PC-9 (cell line): ENCODE results near the gene DOCK9. TPM values are rescaled to one million over a fixed set of nuclear protein-coding genes. Genes with fewer than 3 reads are reported as not detected.

Experiments used
- BruUV-seq: library from RNA; stranded (reverse); fragments of 400-500 nt; replicated peaks from 2 replicates; lab custom pipeline; 2021; lab: Mats Ljungman, UMichigan
- CTCF ChIA-PET: fragments of 300-600 bp; sonication (Branson Sonifier 250); formaldehyde crosslinking; loops from one replicate; lab custom pipeline; 2022; ENCODE audit warnings: antibody characterized with exemption; lab: Charles Lee
- POLR2A ChIA-PET: fragments of 300-600 bp; sonication (Branson Sonifier 250); formaldehyde crosslinking; loops from one replicate; lab custom pipeline; 2022; ENCODE audit warnings: antibody characterized with exemption; ENCODE audit not compliant: unreplicated experiment; lab: Charles Lee
- DNase-seq, 2 experiments: peaks; one replicate each; pipeline versions ENCODE4 v3.0.0 to v3.0.0-alpha.2; 2015 to 2022; ENCODE audit warnings: mixed read lengths in 1 of 2
- H2AFZ ChIP-seq: fragments of 200-600 bp; sonication (generic); 2 replicates; pipeline ENCODE4 v1.8.1; 2017; ENCODE audit warnings: antibody characterized with exemption
- H3F3A ChIP-seq: fragments of 200-600 bp; sonication (generic); 2 replicates; pipeline ENCODE4 v1.8.1; 2017; ENCODE audit warnings: antibody characterized with exemption, mild to moderate bottlenecking, low read depth; ENCODE audit not compliant: insufficient read depth
- H3K27ac ChIP-seq: fragments of 200-600 bp; sonication (generic); 2 replicates; pipeline ENCODE4 v1.6.1; 2016; ENCODE audit warnings: mixed run types
- H3K27me3 ChIP-seq: fragments of 200-600 bp; sonication (generic); 2 replicates; pipeline ENCODE4 v1.6.1; 2016; ENCODE audit warnings: low read depth, mixed run types; ENCODE audit not compliant: insufficient read depth
- H3K36me3 ChIP-seq: fragments of 200-600 bp; sonication (generic); 2 replicates; pipeline ENCODE4 v1.6.1; 2016; ENCODE audit warnings: low read depth, mixed run types
- H3K4me1 ChIP-seq: fragments of 200-600 bp; sonication (generic); replicated peaks from 2 replicates; pipeline ENCODE4 v1.6.1; 2016; ENCODE audit warnings: mixed run types; ENCODE audit not compliant: insufficient read depth
- H3K4me2 ChIP-seq: fragments of 200-600 bp; sonication (generic); 2 replicates; pipeline ENCODE4 v1.6.1; 2017; ENCODE audit warnings: mixed run types
- H3K4me3 ChIP-seq: fragments of 200-600 bp; sonication (generic); 2 replicates; pipeline ENCODE4 v1.6.1; 2016; ENCODE audit warnings: mixed run types
- H3K79me2 ChIP-seq: fragments of 200-600 bp; sonication (generic); 2 replicates; pipeline ENCODE4 v1.6.1; 2017; ENCODE audit warnings: low read depth, mixed run types
- H3K9me2 ChIP-seq: fragments of 200-600 bp; sonication (generic); 2 replicates; pipeline ENCODE4 v1.8.1; 2017; ENCODE audit warnings: mild to moderate bottlenecking; ENCODE audit not compliant: insufficient read depth
- H3K9me3 ChIP-seq: fragments of 200-600 bp; sonication (generic); 2 replicates; pipeline ENCODE4 v1.8.1; 2016; ENCODE audit warnings: low read depth; ENCODE audit not compliant: insufficient read depth
- H4K20me1 ChIP-seq: fragments of 200-600 bp; sonication (generic); 2 replicates; pipeline ENCODE4 v1.8.1; 2017; ENCODE audit not compliant: insufficient read depth
- EZH2 ChIP-seq: fragments of 200-600 bp; sonication (generic); IDR thresholded peaks from 2 replicates; pipeline ENCODE4 v1.8.0; 2017; ENCODE audit warnings: antibody characterized with exemption, low read depth
- intact Hi-C: fragments of 100-400 bp; cut with micrococcal nuclease; formaldehyde crosslinking; loops from one replicate; pipeline ENCODE4 v1.10.0; 2022; ENCODE audit not compliant: unreplicated experiment
- total RNA-seq: library from RNA; stranded (reverse); gene quantifications from 2 replicates; pipeline ENCODE4 v1.2.3, GENCODE V29; 2021
- TF ChIP-seq, protein P1 (sequence below): fragments of 200-600 bp; sonication (generic); conservative IDR thresholded peaks from 2 replicates; pipeline ENCODE4 v1.6.1; 2017; ENCODE audit warnings: mixed run types, antibody characterized with exemption, mild to moderate bottlenecking, moderate library complexity

Gene DOCK9
- total RNA-seq, 1 experiment from 2014 or later = 69.5 TPM

DNA sequence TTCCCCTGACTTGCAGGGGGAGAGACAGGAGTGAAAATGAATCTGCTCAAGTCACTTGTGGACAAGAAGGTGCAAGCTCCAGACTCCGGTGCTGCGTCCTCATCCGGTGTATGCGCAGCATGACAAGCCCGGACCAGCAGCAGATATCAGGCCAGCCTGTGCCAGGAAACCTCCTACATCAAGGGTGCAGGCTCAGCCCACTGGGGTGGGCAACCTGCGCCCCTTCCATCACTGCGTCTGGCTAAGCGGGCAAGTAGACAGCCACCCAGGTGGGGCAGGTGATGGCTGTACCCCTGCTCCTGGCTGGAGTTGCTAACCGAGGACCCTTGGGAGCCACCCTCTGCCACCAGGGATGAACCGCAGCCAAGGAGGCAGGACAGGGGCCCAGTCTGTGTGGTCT is 192.5 kb downstream of the DOCK9 start:
- intact Hi-C loops = no loop called here
- Histone ChIP-seq H3F3A (peaks cover 11% of the 10 kb centered on the region; the same call in 1 of the 2 replicates), H3K79me2 (no peaks in the 10 kb centered on the region), H3K4me3 (no peak overlapping the region), H3K4me1 (peaks cover 26% of the 10 kb centered on the region), H2AFZ (no peak overlapping the region), H3K4me2 (no peak overlapping the region), H3K9me3 (no peaks in the 10 kb centered on the region), H3K36me3 (no peaks in the 10 kb centered on the region), H3K27ac (no peak overlapping the region), H3K27me3 (no peaks in the 10 kb centered on the region), H4K20me1 (no peaks in the 10 kb centered on the region), H3K9me2 (no peaks in the 10 kb centered on the region)
- ChIA-PET POLR2A (interaction anchor here (0.6 kb wide), 1 partner anchor 340 kb away, joined by 3 read pairs; no protein-coding TSS in a partner anchor), CTCF (no interaction called here)
- TF ChIP-seq EZH2 = no peak
- TF ChIP-seq, protein P1, sequence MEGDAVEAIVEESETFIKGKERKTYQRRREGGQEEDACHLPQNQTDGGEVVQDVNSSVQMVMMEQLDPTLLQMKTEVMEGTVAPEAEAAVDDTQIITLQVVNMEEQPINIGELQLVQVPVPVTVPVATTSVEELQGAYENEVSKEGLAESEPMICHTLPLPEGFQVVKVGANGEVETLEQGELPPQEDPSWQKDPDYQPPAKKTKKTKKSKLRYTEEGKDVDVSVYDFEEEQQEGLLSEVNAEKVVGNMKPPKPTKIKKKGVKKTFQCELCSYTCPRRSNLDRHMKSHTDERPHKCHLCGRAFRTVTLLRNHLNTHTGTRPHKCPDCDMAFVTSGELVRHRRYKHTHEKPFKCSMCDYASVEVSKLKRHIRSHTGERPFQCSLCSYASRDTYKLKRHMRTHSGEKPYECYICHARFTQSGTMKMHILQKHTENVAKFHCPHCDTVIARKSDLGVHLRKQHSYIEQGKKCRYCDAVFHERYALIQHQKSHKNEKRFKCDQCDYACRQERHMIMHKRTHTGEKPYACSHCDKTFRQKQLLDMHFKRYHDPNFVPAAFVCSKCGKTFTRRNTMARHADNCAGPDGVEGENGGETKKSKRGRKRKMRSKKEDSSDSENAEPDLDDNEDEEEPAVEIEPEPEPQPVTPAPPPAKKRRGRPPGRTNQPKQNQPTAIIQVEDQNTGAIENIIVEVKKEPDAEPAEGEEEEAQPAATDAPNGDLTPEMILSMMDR = no peak
- BruUV-seq = no TSS peak
- DNase-seq = no peak

DNA sequence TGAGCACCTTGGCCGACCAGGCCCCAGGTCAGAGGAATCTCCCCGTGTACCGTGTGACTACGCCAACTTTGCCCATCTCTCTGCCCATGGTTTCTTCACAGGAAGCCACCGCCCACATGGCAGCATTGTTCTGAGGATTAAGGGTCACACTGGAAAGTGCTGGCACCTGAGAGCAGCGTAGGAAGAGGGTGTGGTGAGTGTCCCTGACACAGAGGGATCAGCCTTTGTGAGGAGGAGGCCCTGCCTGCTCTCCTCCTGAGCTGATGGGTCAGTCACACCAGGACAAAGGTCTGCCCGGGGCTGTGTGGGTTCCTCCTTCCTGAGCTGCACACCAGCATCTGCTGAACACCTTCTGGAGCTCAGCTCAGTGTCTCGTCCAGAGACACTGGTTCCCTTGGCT is 193.2 kb downstream of the DOCK9 start:
- Histone ChIP-seq H3K9me2 (no peaks in the 10 kb centered on the region), H3K4me3 (no peak overlapping the region), H3K27ac (no peak overlapping the region), H3F3A (peaks cover 11% of the 10 kb centered on the region; the same call in 1 of the 2 replicates), H3K4me2 (no peak overlapping the region), H3K4me1 (peaks cover 26% of the 10 kb centered on the region), H3K36me3 (no peaks in the 10 kb centered on the region), H2AFZ (no peak overlapping the region), H3K9me3 (no peaks in the 10 kb centered on the region), H3K27me3 (no peaks in the 10 kb centered on the region), H4K20me1 (no peaks in the 10 kb centered on the region), H3K79me2 (no peaks in the 10 kb centered on the region)
- peak; percentile 43 to 48 for DNase-seq
- intact Hi-C loops = no loop called here
- CTCF ChIA-PET = no interaction called here
- POLR2A ChIA-PET = interaction anchor here (0.6 kb wide), 1 partner anchor 339 kb away, joined by 3 read pairs; no protein-coding TSS in a partner anchor
- no peak for TF ChIP-seq EZH2
- TF ChIP-seq, protein P1 = no peak
- no TSS peak for BruUV-seq

DNA sequence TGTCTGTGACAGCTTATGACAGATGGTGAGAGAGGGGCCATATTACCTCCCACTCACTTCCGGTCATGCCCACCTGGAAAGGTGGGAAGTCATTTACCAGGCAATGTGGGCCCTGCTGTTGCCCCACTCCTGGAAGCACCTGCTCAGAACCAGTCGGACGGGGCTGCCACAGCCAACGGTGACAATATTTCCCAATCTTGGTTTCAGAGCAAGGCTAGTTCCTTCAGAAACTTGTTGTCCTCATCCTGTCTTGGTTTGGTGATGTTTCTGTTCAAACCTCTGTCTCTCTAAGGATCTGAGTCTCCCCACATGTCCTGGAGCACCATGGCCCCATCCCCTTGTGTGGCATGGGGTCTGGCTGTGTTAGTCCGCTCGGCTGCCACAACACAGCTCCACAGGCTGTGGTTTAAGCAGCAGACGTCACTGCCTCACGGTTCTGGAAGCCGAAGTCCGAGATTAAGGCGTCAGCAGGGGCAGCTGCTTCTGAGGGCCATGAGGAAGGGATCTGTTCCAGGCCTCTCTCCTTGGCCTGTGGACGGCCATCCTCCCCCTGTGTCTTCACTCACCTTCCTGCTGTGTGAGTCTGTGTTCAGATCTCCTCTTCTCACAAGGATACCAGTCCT is 193.9 kb downstream of the DOCK9 start:
- no peaks in the 10 kb centered on the region for H3K27me3 ChIP-seq
- DNase-seq = peak in 1 of 2 experiments; percentile 36
- POLR2A ChIA-PET = interaction anchor here (0.6 kb wide), 1 partner anchor 167 kb away, joined by 3 read pairs; no protein-coding TSS in a partner anchor
- no peak overlapping the region for H3K27ac ChIP-seq
- no peaks in the 10 kb centered on the region for H3K79me2 ChIP-seq
- no peaks in the 10 kb centered on the region for H3K9me3 ChIP-seq
- H3K4me1 ChIP-seq = peaks cover 26% of the 10 kb centered on the region
- no peaks in the 10 kb centered on the region for H3K9me2 ChIP-seq
- TF ChIP-seq EZH2 = no peak
- peaks cover 11% of the 10 kb centered on the region; the same call in 1 of the 2 replicates for H3F3A ChIP-seq
- H3K4me3 ChIP-seq = no peak overlapping the region
- no TSS peak for BruUV-seq
- CTCF ChIA-PET = no interaction called here
- no peak overlapping the region for H2AFZ ChIP-seq
- intact Hi-C loops = no loop called here
- H3K4me2 ChIP-seq = no peak overlapping the region
- no peaks in the 10 kb centered on the region for H3K36me3 ChIP-seq
- H4K20me1 ChIP-seq = no peaks in the 10 kb centered on the region
